Hematopoietic multipotent progenitor cell treated with erythropoietin and hydrocortisone succinate and interleukin-3 and kit ligand, for 17 days (in vitro differentiated cells): Measurements from ENCODE around the gene RNMT.
A peak's percentile ranks its signal among the peaks of the same experiment; 100 is the strongest.
"Not testable (repeated sequence)": the region's sequence is repeated elsewhere in the genome, so short reads cannot be mapped to it uniquely, and the experiment has no call there.

Experiments used
- DNase-seq: peaks from one replicate; pipeline ENCODE4 v3.0.0-alpha.2; 2015; ENCODE audit warnings: low spot score

RNMT gene

GRCh38 chr18:13726232-13726971 is at the start of gene RNMT, which contains the start of gene FAM210A:
TSS of gene RNMT (plus strand) at chr18:13726673. CDS start at chr18:13731518, 4,845 bp downstream.
TSS of gene FAM210A (minus strand) at chr18:13726558. CDS start at chr18:13682077, 44,481 bp downstream.
- peak; percentile 95 for DNase-seq

DNA sequence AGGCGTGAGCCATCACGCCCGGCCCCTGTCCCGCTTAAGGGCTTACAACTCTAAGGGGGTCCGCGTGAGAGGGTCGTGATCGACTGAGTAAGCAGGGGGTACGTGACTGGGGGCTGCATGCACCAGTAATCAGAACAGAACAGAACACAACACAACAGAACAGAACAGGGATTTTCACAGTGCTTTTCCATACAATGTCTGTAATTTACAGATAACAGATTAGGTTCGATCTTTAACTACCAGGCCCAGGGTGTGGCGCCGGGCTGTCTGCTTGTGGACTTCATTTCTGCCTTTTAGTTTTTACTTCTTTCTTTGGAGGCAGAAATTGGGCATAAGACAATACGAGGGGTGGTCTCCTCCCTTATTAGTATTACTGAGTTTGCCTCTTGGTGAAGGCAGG is 49.1 kb upstream of the RNMT start:
- DNase-seq = not testable (repeated sequence)

DNA sequence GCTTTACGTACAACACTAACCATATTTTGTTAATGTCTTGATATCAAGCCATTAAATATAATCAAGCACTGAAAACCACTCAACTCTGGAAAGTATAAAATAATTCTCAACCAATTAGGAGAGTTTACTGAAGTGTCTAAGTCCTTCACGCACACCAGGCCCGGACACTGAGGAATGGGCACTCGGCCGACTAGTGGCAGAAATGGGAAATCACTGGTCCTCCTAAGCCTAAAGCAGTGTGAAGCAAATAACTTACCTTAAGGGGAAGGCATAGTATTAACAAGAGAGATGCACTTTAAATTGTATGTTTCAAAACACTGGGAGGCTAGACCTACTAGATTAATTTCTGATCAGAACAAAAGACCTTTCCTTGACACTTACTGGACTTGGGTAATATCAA is 45.9 kb upstream of the RNMT start:
- DNase-seq = peak; percentile 10

- DNase-seq = no peak
Measured at GRCh38 chr18:13681701-13682100, 44.8 kb upstream of the RNMT start.

DNA sequence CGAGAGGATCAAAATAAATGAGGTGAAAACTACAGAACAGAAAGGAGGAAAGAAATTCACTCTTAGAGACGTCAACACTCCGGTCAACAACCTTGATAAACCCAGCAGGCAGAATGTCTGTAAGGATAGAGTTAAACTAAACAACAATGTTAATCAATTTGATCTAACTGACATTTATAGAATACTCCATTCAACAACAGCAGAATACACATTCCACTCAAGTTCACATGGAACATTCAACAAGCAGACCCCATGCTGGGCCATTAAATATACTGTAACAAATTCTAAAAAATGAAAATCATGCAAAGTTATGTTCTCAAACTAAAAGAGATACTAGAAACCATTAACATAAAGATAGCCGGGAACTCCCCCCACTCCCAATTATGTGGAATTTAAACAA is 41.9 kb upstream of the RNMT start:
- DNase-seq = no peak

DNA sequence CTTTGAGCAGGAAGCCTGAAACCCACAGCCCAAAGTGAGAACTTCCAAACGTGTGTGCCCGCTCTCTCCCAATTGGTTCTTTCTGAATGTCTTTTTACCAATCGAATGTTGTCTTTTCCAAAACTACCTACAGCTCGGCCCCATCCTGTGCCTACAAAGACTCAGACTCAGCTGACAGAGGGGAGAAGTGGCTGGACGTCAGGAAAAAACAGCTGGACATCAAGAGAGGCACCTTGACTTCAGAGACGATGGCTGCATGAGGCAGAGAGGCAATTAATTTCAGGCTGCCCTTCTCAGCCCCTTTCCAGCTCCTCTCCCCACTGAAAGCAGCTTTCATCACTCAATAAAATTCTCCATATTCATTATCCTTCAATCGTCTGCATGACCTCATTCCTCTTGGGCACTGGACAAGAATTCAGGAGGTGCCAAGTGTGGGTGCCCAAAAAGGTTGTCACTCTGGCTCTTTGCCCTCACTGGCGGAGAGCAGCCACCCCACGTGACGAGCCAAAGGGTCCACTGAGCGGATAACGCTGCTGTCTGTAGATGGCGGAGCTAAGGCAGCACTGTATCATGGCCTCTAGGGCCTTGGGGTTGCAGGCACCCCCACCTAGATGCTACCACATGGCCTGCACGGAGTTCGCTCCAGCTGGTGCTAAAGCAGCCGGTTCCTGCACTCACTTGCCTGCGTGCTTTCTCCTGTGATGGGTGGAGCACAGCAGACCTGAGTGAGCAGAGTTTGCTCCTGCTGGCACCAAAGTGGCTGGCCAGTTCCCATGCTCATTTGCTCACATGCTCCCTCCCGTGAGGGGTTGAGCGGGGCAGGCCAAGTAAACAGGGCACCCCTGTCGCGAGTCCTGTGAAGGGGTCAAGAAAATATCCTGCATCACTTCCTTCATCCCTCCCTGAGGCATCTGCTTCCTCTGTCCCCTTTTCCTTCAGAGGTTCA is 38.0 kb upstream of the RNMT start:
- DNase-seq = no peak

DNA sequence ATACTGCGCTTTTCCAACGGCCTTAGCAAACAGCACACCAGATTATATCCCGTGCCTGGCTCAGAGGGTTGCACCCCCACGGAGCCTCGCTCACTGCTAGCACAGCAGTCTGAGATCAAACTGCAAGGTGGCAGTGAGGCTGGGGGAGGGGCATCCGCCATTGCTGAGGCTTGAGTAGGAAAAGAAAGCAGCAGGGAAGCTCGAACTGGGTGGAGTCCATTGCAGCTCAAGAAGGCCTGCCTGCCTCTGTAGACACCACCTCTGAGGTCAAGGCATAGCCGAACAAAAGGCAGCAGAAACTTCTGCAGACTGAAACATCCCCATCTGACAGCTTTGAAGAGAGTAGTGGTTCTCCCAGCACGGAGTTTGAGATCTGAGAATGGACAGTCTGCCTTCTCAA is 36.4 kb upstream of the RNMT start:
- DNase-seq = not testable (repeated sequence)

DNA sequence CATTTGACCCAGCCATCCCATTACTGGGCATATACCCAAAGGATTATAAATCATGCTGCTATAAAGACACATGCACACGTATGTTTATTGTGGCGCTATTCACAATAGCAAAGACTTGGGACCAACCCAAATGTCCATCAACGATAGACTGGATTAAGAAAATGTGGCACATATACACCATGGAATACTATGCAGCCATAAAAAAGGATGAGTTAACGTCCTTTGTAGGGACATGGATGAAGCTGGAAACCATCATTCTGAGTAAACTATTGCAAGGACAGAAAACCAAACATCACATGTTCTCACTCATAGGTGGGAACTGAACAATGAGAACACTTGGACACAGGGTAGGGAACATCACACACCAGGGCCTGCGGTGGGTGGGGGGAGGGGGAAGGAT is 31.1 kb upstream of the RNMT start:
- not testable (repeated sequence) for DNase-seq

DNA sequence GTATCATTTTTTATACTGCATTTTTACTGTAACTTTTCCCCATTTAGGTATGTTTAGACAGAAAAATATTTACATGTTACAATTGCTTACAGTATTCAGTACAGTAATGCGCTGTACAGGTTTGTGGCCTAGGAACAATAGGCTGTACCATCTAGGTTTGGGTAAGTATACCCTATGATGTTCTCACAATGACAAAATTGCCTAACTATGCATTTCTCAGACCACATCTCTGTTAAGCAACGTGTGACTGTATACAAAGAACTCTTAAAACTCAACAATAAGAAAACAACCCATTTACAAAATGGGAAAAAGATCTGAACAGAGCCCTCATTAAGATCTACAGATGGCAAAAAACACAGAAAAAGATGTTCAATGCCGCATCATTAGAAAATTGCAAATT is 29.5 kb upstream of the RNMT start:
- no peak for DNase-seq

GRCh38 chr18:13700153-13700552 is 26.3 kb upstream of the RNMT start:
- no peak for DNase-seq

GRCh38 chr18:13703899-13704298 is 22.6 kb upstream of the RNMT start:
- DNase-seq = no peak

- DNase-seq = no peak
Measured at GRCh38 chr18:13710414-13710831, 16.1 kb upstream of the RNMT start.

DNA sequence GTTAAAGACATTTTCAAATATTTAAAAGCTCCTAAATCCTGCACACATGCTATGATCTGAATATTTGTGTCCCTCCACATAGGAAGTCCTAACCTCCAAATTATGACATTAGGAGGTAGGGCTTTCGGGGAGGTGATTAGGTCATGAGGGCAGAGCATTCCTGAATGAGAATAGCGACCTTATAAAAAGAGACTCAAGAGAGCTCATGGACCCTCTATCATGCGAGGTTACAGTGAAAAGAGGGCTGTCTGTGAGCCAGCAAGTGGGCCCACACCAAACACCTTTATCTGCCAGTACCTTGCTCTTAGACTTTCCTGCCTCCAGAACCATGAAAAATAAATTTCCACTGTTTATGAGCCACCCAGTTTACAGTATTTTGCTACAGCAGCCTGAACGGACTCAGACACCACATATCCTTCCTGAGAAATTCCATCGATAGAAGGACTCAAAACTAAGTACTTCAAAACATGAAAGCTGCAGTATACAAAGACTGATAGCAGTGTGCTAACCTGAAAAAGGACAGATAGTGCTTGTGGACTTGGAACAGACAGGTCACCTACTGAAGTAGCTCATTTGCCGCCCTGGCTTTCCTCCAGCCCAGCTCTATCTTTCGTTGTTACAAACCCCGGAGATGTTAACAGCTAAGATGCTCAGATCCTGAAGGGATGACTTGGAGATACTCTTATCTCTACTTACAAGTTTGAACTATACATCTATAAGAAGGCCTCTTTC is 13.9 kb upstream of the RNMT start:
- no peak for DNase-seq

GRCh38 chr18:13713455-13714055 is 12.9 kb upstream of the RNMT start:
- no peak for DNase-seq

DNA sequence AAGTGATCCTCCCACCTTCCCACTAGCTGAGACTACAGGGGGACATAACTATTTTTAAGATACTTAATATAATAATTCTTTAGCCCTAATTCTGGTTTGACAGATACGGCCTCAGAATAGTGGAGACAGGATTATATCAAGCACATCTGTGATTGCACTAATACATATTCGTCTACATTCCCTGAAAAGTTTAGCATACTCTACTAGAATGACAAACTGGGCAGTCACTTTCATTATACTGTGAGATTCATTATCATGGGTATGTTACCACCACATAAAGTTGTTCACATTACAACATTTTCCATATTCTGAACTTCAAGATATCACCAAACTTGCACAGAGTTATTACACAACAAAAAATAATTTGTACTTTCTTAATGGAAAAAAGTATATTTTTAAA is 11.1 kb upstream of the RNMT start:
- no peak for DNase-seq

DNA sequence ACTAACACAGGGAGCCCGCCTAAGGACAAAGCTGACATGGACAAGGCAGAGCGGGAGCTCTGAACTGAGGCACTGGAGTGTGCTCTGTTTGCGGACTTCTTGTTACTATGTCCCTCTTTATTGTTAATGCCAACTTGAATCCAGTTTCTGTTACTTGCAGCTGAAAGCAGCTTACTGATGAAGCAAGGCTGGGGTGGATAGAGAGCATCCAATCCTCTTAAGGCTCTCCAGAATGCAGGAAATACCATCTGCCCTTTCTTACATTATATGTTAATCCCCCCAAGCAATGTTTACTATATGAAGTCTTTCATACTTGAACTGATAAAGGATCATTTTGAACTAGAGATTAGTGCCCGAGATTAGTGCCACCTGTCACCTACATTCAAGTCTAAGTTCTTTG is 9.6 kb upstream of the RNMT start:
- DNase-seq = no peak

GRCh38 chr18:13720123-13720522 is 6.3 kb upstream of the RNMT start:
- no peak for DNase-seq

DNA sequence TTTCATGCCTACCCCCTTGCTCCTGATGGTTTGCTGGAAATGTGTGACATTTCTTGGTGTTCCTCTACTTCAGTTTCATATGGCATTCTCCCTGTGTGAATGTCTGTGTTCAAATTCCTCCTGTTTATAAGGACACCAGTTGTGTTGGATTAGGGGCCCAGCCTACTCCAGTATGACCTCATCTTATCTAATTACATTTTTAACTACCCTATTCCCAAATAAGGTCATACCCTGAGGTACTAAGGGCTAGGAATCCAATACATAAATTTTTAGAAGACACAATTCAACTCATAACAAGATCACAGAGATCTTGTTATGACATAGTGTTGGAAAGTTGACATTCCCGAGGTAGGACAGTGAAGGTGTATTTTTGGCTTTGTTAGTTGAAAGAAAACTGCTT is 5.6 kb upstream of the RNMT start:
- DNase-seq = no peak

GRCh38 chr18:13725566-13726231 is 774 bp upstream of the RNMT start:
- peak; percentile 27 for DNase-seq

DNA sequence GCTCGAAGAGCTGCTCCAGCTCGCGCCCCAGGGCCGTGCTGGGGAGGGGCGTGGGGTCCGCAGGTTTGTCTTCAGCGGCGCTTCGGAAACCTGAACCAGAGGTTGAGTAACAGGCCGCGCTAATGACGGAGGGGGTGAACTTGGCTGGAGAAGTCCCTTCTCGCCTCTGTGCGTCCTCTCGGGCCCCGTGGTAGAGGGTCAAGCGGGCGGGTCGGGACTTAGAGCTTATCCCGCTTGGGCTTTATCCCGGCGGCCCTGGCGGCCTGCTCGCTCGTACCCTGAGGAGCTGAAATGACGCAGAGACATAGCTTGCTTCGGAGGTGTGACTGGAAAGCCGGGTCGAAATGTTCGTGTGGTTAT is 479 bp downstream of the RNMT start:
- peak; percentile 40 for DNase-seq

DNA sequence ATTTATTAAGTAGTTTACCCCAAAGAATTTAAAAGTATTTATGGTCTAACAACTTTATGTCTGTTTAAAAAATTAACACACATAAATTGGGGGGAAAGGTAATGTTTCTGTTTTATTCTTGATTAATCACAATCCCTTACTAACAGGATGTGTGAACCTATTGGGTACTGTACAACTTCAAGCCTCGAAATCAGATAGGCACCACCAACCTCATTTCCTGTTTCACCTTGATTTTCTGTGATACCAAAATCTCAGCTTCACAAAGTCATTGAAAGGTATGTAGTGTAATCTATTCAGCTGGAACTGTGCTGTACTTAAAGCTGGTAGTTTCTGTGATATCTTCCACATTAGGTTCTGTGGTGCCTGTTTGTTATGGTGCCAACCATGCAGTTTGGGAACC is 4.0 kb downstream of the RNMT start:
- DNase-seq = no peak
